WTC11 (cell line): ENCODE results near the gene RGS12. TPM values are rescaled to one million over a fixed set of nuclear protein-coding genes. Genes with fewer than 3 reads are reported as not detected.

Source experiments
- ATAC-seq: fragments of 200-7000 bp; cut with Tn5 transposase; 2 replicates; pipeline ENCODE4 v1.10.0; 2021; ENCODE audit warnings: mild to moderate bottlenecking, moderate library complexity
- CTCF ChIA-PET: fragments of 300-600 bp; sonication (Branson Sonifier 250); formaldehyde crosslinking; loops from one replicate; lab custom pipeline; 2021; ENCODE audit warnings: antibody characterized with exemption; lab: Charles Lee
- POLR2A ChIA-PET: fragments of 350-600 bp; sonication (Branson Sonifier 250); formaldehyde crosslinking; loops from one replicate; lab custom pipeline; 2021; ENCODE audit warnings: antibody characterized with exemption; lab: Charles Lee
- DNase-seq: peaks from one replicate; pipeline ENCODE4 v3.0.0; 2021; ENCODE audit warnings: low spot score
- H3K27ac Mint-ChIP-seq: 2 replicates; pipeline ENCODE4 v1.8.0; 2021; ENCODE audit warnings: mixed read lengths
- H3K27me3 Mint-ChIP-seq: 2 replicates; pipeline ENCODE4 v1.8.0; 2021; ENCODE audit warnings: low read depth, mild to moderate bottlenecking, moderate library complexity, mixed read lengths
- H3K36me3 Mint-ChIP-seq: 2 replicates; pipeline ENCODE4 v1.8.0; 2021; ENCODE audit warnings: mixed read lengths
- H3K4me1 Mint-ChIP-seq: 2 replicates; pipeline ENCODE4 v1.8.0; 2022; ENCODE audit warnings: mixed read lengths
- H3K4me3 Mint-ChIP-seq: 2 replicates; pipeline ENCODE4 v1.8.0; 2021; ENCODE audit warnings: mild to moderate bottlenecking, moderate library complexity, mixed read lengths
- H3K9me3 Mint-ChIP-seq: 2 replicates; pipeline ENCODE4 v1.8.0; 2021; ENCODE audit warnings: mixed read lengths
- AFF4 ChIP-seq: sonication (generic); formaldehyde crosslinking; IDR thresholded peaks from 2 replicates; pipeline ENCODE4 v1.8.1; 2023; ENCODE audit warnings: mild to moderate bottlenecking, missing genetic modification reagents, borderline replicate concordance
- AR ChIP-seq: fragments of 250-450 bp; sonication (Bioruptor Pico); IDR thresholded peaks from 2 replicates; pipeline ENCODE4 v1.9.0; 2021; ENCODE audit warnings: mild to moderate bottlenecking
- FOXP4 ChIP-seq: sonication (generic); formaldehyde crosslinking; IDR thresholded peaks from 2 replicates; pipeline ENCODE4 v1.8.0; 2022; ENCODE audit warnings: mild to moderate bottlenecking, missing genetic modification reagents
- GTF2I ChIP-seq: fragments of 250-450 bp; sonication (Bioruptor Pico); conservative IDR thresholded peaks from 2 replicates; pipeline ENCODE4 v1.4.0; 2021; ENCODE audit warnings: mild to moderate bottlenecking
- HMGXB4 ChIP-seq: sonication (generic); formaldehyde crosslinking; IDR thresholded peaks from 2 replicates; pipeline ENCODE4 v1.8.1; 2023; ENCODE audit warnings: mild to moderate bottlenecking, moderate library complexity, missing genetic modification reagents
- MLX ChIP-seq: sonication (generic); formaldehyde crosslinking; IDR thresholded peaks from 2 replicates; pipeline ENCODE4 v1.8.1; 2023; ENCODE audit warnings: mild to moderate bottlenecking, missing genetic modification reagents, moderate library complexity
- MXD4 ChIP-seq: fragments of 250-450 bp; sonication (Bioruptor Pico); IDR thresholded peaks from 2 replicates; pipeline ENCODE4 v1.8.0; 2021; ENCODE audit warnings: mild to moderate bottlenecking, moderate library complexity, borderline replicate concordance
- NFATC4 ChIP-seq: fragments of 250-450 bp; sonication (Bioruptor Pico); IDR thresholded peaks from 2 replicates; pipeline ENCODE4 v1.9.0; 2021; ENCODE audit warnings: mild to moderate bottlenecking
- NR1H2 ChIP-seq: sonication (generic); formaldehyde crosslinking; IDR thresholded peaks from 2 replicates; pipeline ENCODE4 v1.9.0; 2021; ENCODE audit warnings: mild to moderate bottlenecking, moderate library complexity, missing genetic modification reagents
- PREB ChIP-seq: sonication (generic); formaldehyde crosslinking; IDR thresholded peaks from 2 replicates; pipeline ENCODE4 v1.8.1; 2022; ENCODE audit warnings: mild to moderate bottlenecking, missing genetic modification reagents, moderate library complexity, borderline replicate concordance
- STAT6 ChIP-seq: sonication (generic); formaldehyde crosslinking; conservative IDR thresholded peaks from 2 replicates; pipeline ENCODE4 v1.8.1; 2023; ENCODE audit warnings: mild to moderate bottlenecking, low read depth, missing genetic modification reagents, moderate library complexity
- ZBTB21 ChIP-seq: sonication (generic); formaldehyde crosslinking; IDR thresholded peaks from 2 replicates; pipeline ENCODE4 v1.8.1; 2023; ENCODE audit warnings: mild to moderate bottlenecking, missing genetic modification reagents, borderline replicate concordance
- ZNF396 ChIP-seq: fragments of 250-450 bp; sonication (Bioruptor Pico); IDR thresholded peaks from 2 replicates; pipeline ENCODE4 v1.8.0; 2021; ENCODE audit warnings: mild to moderate bottlenecking, moderate library complexity, borderline replicate concordance
- total RNA-seq: library from RNA; stranded (reverse); gene quantifications from 3 replicates; pipeline ENCODE4 v1.2.3, GENCODE V29; 2021

Gene RGS12
- total RNA-seq, 1 experiment from 2014 or later, result 21.0 TPM

GRCh38 chr4:3261411-3262207, 31.2 kb upstream of the RGS12 start:
- H3K27ac Mint-ChIP-seq, result no peak overlapping the region
- ChIA-PET POLR2A (no interaction called here), CTCF (interaction anchor here (3.2 kb wide), 1 partner anchor 57 kb away, joined by 12 read pairs; no protein-coding TSS in a partner anchor)

More at GRCh38 chr4:3261411-3262207, 31.2 kb upstream of the RGS12 start:
- ATAC-seq, result no peak
- Mint-ChIP-seq H3K9me3 (no peaks in the 10 kb centered on the region), H3K4me1 (no peaks in the 10 kb centered on the region), H3K36me3 (no peaks in the 10 kb centered on the region), H3K4me3 (no peak overlapping the region), H3K27me3 (no peaks in the 10 kb centered on the region)
- DNase-seq, result peak; percentile 6
- TF ChIP-seq MLX (CRISPR knock-in tag) (no peak), NR1H2 (CRISPR knock-in tag) (no peak), ZBTB21 (CRISPR knock-in tag) (no peak), ZNF396 (no peak), NFATC4 (CRISPR knock-in tag) (no peak), AR (CRISPR knock-in tag) (no peak), GTF2I (CRISPR knock-in tag) (no peak), HMGXB4 (CRISPR knock-in tag) (no peak), AFF4 (CRISPR knock-in tag) (no peak), MXD4 (CRISPR knock-in tag) (no peak), STAT6 (CRISPR knock-in tag) (no peak), FOXP4 (CRISPR knock-in tag) (no peak), PREB (CRISPR knock-in tag) (no peak)
